Hepatocyte (in vitro differentiated cells): ENCODE data around the gene PDCD4. TPM values are rescaled to one million over a fixed set of nuclear protein-coding genes. Genes with fewer than 3 reads are reported as not detected.
"Not testable (repeated sequence)": the region's sequence is repeated elsewhere in the genome, so short reads cannot be mapped to it uniquely, and the experiment has no call there.

Source experiments
- DNase-seq: peaks from one replicate; pipeline ENCODE4 v3.0.0-alpha.2; 2016; ENCODE audit warnings: low spot score
- H2AFZ ChIP-seq: fragments of 200-600 bp; sonication (generic); 2 replicates; pipeline ENCODE4 v1.6.0; 2016; ENCODE audit warnings: antibody characterized with exemption, mild to moderate bottlenecking
- H3K27ac ChIP-seq: fragments of 200-600 bp; sonication (generic); 2 replicates; pipeline ENCODE4 v1.5.1; 2016; ENCODE audit warnings: mild to moderate bottlenecking
- H3K27me3 ChIP-seq: fragments of 200-600 bp; sonication (generic); 2 replicates; pipeline ENCODE4 v1.6.1; 2016
- H3K36me3 ChIP-seq: fragments of 200-600 bp; sonication (generic); replicated peaks from 2 replicates; pipeline ENCODE4 v1.5.1; 2016; ENCODE audit warnings: low read depth; ENCODE audit not compliant: insufficient read depth
- H3K4me1 ChIP-seq: fragments of 200-600 bp; sonication (generic); 2 replicates; pipeline ENCODE4 v1.5.1; 2016; ENCODE audit warnings: mild to moderate bottlenecking, moderate library complexity; ENCODE audit not compliant: insufficient read depth
- H3K4me2 ChIP-seq: fragments of 200-600 bp; sonication (generic); 2 replicates; pipeline ENCODE4 v1.6.0; 2016
- H3K4me3 ChIP-seq: fragments of 200-600 bp; sonication (generic); 2 replicates; pipeline ENCODE4 v1.5.1; 2016; ENCODE audit warnings: mild to moderate bottlenecking
- H3K79me2 ChIP-seq: fragments of 200-600 bp; sonication (generic); 2 replicates; pipeline ENCODE4 v1.6.0; 2017; ENCODE audit warnings: mild to moderate bottlenecking
- H3K9me2 ChIP-seq: fragments of 200-600 bp; sonication (generic); replicated peaks from 2 replicates; pipeline ENCODE4 v1.6.0; 2017; ENCODE audit warnings: mild to moderate bottlenecking; ENCODE audit not compliant: insufficient read depth
- H3K9me3 ChIP-seq: fragments of 200-600 bp; sonication (generic); 2 replicates; pipeline ENCODE4 v1.5.1; 2016; ENCODE audit warnings: low read depth, mild to moderate bottlenecking
- H4K20me1 ChIP-seq: fragments of 200-600 bp; sonication (generic); 2 replicates; pipeline ENCODE4 v1.6.0; 2016; ENCODE audit warnings: mild to moderate bottlenecking; ENCODE audit not compliant: insufficient read depth, poor library complexity, severe bottlenecking
- EZH2 ChIP-seq: fragments of 200-600 bp; sonication (generic); IDR thresholded peaks from 2 replicates; pipeline ENCODE4 v1.6.1; 2016; ENCODE audit warnings: antibody characterized with exemption, mild to moderate bottlenecking, borderline replicate concordance
- EZH2phosphoT487 ChIP-seq: fragments of 200-600 bp; sonication (generic); IDR thresholded peaks from one replicate; pipeline ENCODE4 v1.6.1; 2018; ENCODE audit warnings: antibody characterized with exemption, mild to moderate bottlenecking, low read depth, moderate library complexity; ENCODE audit not compliant: unreplicated experiment, severe bottlenecking
- whole genome bisulfite sequencing: methylation state at CpG from one replicate; pipeline ENCODE4 v1.1.6; 2016; ENCODE audit warnings: low lambda C conversion rate; ENCODE audit errors: missing lambda C conversion rate; 5-methylcytosine and 5-hydroxymethylcytosine counted together
- polyA plus RNA-seq: library from polyadenylated mRNA; unstranded; fragments of >200 nt; fragmentation: Nextera tagmentation; extraction: Ambion mirVana; gene quantifications from 2 replicates; pipeline ENCODE4 v1.2.1, GENCODE V29; 2016
- total RNA-seq: library from RNA; depleted of rRNA; stranded (reverse); fragments of >200 nt; gene quantifications from 2 replicates; pipeline ENCODE4 v1.2.3, GENCODE V29; 2014
- TF ChIP-seq, protein P1 (sequence below): fragments of 200-600 bp; sonication (generic); IDR thresholded peaks from 2 replicates; pipeline ENCODE4 v1.5.1; 2016; ENCODE audit warnings: antibody characterized with exemption, mild to moderate bottlenecking; ENCODE audit not compliant: poor library complexity

Gene PDCD4
- total and polyA plus RNA-seq, 2 experiments from 2014 or later: 315 to 791 TPM

DNA sequence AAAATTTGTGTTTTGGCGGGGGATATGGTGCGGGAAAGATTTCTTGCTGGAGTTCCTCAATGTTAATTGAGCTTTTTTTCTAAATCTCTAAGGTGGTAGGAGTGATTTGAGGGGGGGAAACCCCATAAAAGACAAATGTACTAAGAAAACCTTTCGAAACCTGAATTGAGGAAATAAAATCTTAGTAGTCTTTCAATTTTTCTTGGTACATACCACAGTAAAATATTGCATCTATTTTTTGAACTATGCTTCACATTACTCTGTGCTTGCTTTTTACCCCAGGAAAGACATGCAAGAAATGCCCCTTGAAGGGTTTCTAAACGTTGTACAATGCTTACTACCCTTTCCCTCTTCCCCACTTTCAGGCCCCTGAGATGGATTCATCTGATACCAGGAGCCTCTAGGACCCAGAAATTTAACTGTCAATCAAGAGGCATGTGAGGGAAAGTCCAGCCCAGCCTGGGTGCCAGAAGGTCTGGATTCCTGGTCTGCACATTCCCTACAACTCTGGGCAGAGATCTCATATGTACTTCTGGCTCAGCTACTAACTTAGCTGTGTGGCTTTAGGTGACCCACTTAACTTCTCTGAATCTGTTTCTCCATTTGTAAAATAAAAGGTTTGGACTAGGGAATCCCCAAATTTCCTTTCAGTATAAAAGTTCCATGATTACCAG lies 5.8 kb upstream of the PDCD4 start:
- Histone ChIP-seq H3K79me2 (peaks cover 5% of the 10 kb centered on the region), H3K4me2 (peak overlapping the region; percentile 48), H3K9me3 (no peaks in the 10 kb centered on the region), H3K27ac (peak overlapping the region; percentile 90), H4K20me1 (no peaks in the 10 kb centered on the region), H3K9me2 (no peaks in the 10 kb centered on the region), H3K4me3 (no peak overlapping the region), H3K27me3 (no peaks in the 10 kb centered on the region), H3K36me3 (no peaks in the 10 kb centered on the region), H3K4me1 (peaks cover 56% of the 10 kb centered on the region), H2AFZ (no peak overlapping the region)
- TF ChIP-seq EZH2: no peak
- no peak for TF ChIP-seq EZH2phosphoT487
- TF ChIP-seq, protein P1, sequence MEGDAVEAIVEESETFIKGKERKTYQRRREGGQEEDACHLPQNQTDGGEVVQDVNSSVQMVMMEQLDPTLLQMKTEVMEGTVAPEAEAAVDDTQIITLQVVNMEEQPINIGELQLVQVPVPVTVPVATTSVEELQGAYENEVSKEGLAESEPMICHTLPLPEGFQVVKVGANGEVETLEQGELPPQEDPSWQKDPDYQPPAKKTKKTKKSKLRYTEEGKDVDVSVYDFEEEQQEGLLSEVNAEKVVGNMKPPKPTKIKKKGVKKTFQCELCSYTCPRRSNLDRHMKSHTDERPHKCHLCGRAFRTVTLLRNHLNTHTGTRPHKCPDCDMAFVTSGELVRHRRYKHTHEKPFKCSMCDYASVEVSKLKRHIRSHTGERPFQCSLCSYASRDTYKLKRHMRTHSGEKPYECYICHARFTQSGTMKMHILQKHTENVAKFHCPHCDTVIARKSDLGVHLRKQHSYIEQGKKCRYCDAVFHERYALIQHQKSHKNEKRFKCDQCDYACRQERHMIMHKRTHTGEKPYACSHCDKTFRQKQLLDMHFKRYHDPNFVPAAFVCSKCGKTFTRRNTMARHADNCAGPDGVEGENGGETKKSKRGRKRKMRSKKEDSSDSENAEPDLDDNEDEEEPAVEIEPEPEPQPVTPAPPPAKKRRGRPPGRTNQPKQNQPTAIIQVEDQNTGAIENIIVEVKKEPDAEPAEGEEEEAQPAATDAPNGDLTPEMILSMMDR: no peak
- DNase-seq: peak; percentile 39
- 69% methylated on average over 4 of the region's 4 CpGs for WGBS

- Histone ChIP-seq H3K27ac (peak overlapping the region; percentile 90), H3K4me1 (peaks cover 54% of the 10 kb centered on the region)
- not testable (repeated sequence) for H3K9me3 ChIP-seq, H3K36me3 ChIP-seq, DNase-seq, H3K27me3 ChIP-seq, H3K4me3 ChIP-seq, H3K4me2 ChIP-seq, H3K9me2 ChIP-seq, H4K20me1 ChIP-seq, H2AFZ ChIP-seq, H3K79me2 ChIP-seq
- WGBS: 76% methylated on average over 8 of the region's 8 CpGs
Measured at GRCh38 chr10:110867011-110867806, 4.5 kb upstream of the PDCD4 start.

DNA sequence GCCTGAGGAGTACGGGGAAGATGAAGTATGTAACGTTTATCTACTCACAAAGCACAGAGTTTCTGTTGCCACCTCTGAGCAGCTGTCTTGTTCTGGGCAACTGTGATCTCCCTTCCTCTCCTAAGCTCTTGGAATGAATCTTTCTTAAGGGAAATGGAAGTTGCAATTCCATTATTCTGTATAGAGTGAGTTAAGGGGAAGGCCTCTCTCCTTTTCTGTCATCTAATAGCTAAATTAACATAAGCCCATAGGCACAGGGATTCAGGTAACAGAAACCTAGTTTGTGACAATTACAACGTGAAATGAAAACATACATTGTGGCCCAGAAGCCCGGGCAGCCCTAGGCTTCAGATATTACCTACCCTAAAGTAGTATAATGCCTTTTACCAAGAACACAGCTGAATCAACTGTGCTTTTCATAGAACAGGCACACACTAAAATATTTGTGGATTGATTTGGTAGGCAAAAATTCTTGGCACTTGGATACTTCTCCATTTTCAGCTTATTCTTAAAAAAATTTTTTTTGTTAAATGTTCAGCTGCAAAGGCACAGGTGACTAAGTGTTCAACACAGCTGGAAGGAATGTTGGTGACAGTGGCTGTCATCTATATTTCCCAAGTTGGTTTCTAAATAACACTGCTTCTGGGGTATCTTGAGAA lies 3.8 kb upstream of the PDCD4 start:
- Histone ChIP-seq H3K4me2 (no peak overlapping the region), H4K20me1 (peaks cover under 1% of the 10 kb centered on the region), H3K9me2 (no peaks in the 10 kb centered on the region), H3K4me3 (no peak overlapping the region), H3K79me2 (peaks cover 17% of the 10 kb centered on the region), H3K36me3 (no peaks in the 10 kb centered on the region), H3K27ac (peak overlapping the region; percentile 90), H3K27me3 (no peaks in the 10 kb centered on the region), H2AFZ (no peak overlapping the region), H3K4me1 (peaks cover 51% of the 10 kb centered on the region), H3K9me3 (no peaks in the 10 kb centered on the region)
- no peak for DNase-seq
- TF ChIP-seq EZH2 (no peak), EZH2phosphoT487 (no peak)
- TF ChIP-seq, protein P1: no peak
- 59% methylated on average over 4 of the region's 4 CpGs for WGBS

DNA sequence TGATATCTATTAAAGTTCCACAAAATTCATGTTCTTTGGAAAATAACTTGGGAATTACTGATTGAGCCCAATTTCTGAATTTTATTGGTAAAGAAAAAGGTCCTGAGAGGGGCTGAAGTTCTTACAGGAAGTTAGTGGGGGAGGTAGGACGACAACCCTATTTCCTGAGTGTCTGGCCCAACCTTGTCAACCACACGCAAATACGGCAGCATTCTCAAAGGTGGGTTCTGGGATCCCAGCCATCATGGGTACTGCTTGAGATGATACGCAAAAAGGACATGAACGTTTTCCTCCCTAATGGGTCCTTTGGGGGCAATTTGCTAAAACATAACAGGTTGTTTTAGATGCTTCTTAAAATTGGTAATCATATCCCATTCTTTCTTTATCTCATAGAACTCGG lies 2.7 kb upstream of the PDCD4 start:
- no peak for DNase-seq
- Histone ChIP-seq H3K9me3 (no peaks in the 10 kb centered on the region), H3K27me3 (no peaks in the 10 kb centered on the region), H3K9me2 (no peaks in the 10 kb centered on the region), H3K4me2 (no peak overlapping the region), H3K4me1 (peaks cover 47% of the 10 kb centered on the region), H3K27ac (no peak overlapping the region), H3K79me2 (peaks cover 27% of the 10 kb centered on the region), H3K4me3 (no peak overlapping the region), H2AFZ (no peak overlapping the region), H4K20me1 (peaks cover 9% of the 10 kb centered on the region), H3K36me3 (no peaks in the 10 kb centered on the region)
- WGBS: 90% methylated on average over 6 of the region's 6 CpGs
- TF ChIP-seq, protein P1: no peak
- TF ChIP-seq EZH2: no peak
- no peak for TF ChIP-seq EZH2phosphoT487
